ENCODE data around the gene NBAS. TPM values are rescaled to one million over a fixed set of nuclear protein-coding genes. Genes with fewer than 3 reads are reported as not detected.
A peak's percentile ranks its signal among the peaks of the same experiment; 100 is the strongest.

Gene NBAS
- total and polyA plus RNA-seq, 8 donors: 26.6 to 36.7 (median 31.1) TPM

GRCh38 chr2:15147591-15147990 is 413.5 kb downstream of the NBAS start:
- Histone ChIP-seq H3K4me3 (no peak overlapping the region), H3K27ac (no peak overlapping the region), H3K36me3 (no peaks in the 10 kb centered on the region), H3K9me3 (no peaks in the 10 kb centered on the region), H3K4me1 (no peaks in the 10 kb centered on the region), H3K27me3 (no peaks in the 10 kb centered on the region)
- intact Hi-C loops (cut with DNase I): no loop called here
- FAIRE-seq: no peak
- no peak for ATAC-seq
- DNase-seq: no peak
- TF ChIP-seq CTCF (IDR thresholded peaks at IDR 0.05): no peak
- WGBS, 2 donors: 73 to 75% methylated on average over 6 of the region's 6 CpGs

GRCh38 chr2:15146960-15147359 is 414.2 kb downstream of the NBAS start:
- Histone ChIP-seq H3K36me3 (no peaks in the 10 kb centered on the region), H3K9me3 (no peaks in the 10 kb centered on the region), H3K27me3 (no peaks in the 10 kb centered on the region), H3K27ac (no peak overlapping the region), H3K4me1 (no peaks in the 10 kb centered on the region), H3K4me3 (no peak overlapping the region)
- intact Hi-C loops (cut with DNase I): no loop called here
- DNase-seq (no peak), FAIRE-seq (no peak), ATAC-seq (no peak)
- 89% methylated on average over 6 of the region's 6 CpGs for WGBS, 2 donors
- TF ChIP-seq CTCF (IDR thresholded peaks at IDR 0.05): no peak

- Histone ChIP-seq H3K9me3 (no peaks in the 10 kb centered on the region), H3K4me3 (no peak overlapping the region), H3K4me1 (no peaks in the 10 kb centered on the region), H3K27me3 (no peaks in the 10 kb centered on the region), H3K36me3 (no peaks in the 10 kb centered on the region), H3K27ac (no peak overlapping the region)
- DNase-seq (no peak), ATAC-seq (no peak), FAIRE-seq (no peak)
- WGBS, 2 donors: 90 to 95% methylated on average over 3 of the region's 3 CpGs
- TF ChIP-seq CTCF (IDR thresholded peaks at IDR 0.05): no peak
- intact Hi-C loops (cut with DNase I): no loop called here
Measured at GRCh38 chr2:15145919-15146318, 415.2 kb downstream of the NBAS start.

GRCh38 chr2:15145046-15145817 is 415.9 kb downstream of the NBAS start:
- 88 to 90% methylated on average over 5 of the region's 5 CpGs for WGBS, 2 donors
- no peak for TF ChIP-seq CTCF (IDR thresholded peaks at IDR 0.05)
- no peaks in the 10 kb centered on the region for H3K27me3 ChIP-seq
- intact Hi-C loops (cut with DNase I): no loop called here
- ATAC-seq (no peak), DNase-seq (no peak), FAIRE-seq (no peak)
- H3K36me3 ChIP-seq: no peaks in the 10 kb centered on the region
- H3K27ac ChIP-seq: no peak overlapping the region
- H3K4me1 ChIP-seq: no peaks in the 10 kb centered on the region
- no peaks in the 10 kb centered on the region for H3K9me3 ChIP-seq
- H3K4me3 ChIP-seq: no peak overlapping the region

- ATAC-seq (peak in 2 of 4 donors; percentile 61 to 81), FAIRE-seq (no peak), DNase-seq (no peak)
- WGBS, 2 donors: 52 to 53% methylated on average over 14 of the region's 14 CpGs
- no peaks in the 10 kb centered on the region for H3K4me1 ChIP-seq
- H3K27me3 ChIP-seq: no peaks in the 10 kb centered on the region
- no peaks in the 10 kb centered on the region for H3K36me3 ChIP-seq
- H3K9me3 ChIP-seq: no peaks in the 10 kb centered on the region
- no peak overlapping the region for H3K4me3 ChIP-seq
- no peak for TF ChIP-seq CTCF (IDR thresholded peaks at IDR 0.05)
- intact Hi-C loops (cut with DNase I): no loop called here
- no peak overlapping the region for H3K27ac ChIP-seq
Measured at GRCh38 chr2:15142069-15142689, 419.0 kb downstream of the NBAS start.
